Dermis microvascular lymphatic vessel endothelial cell (primary cell): ENCODE results near the gene KIRREL3. TPM values are rescaled to one million over a fixed set of nuclear protein-coding genes. Genes with fewer than 3 reads are reported as not detected.
A peak's percentile ranks its signal among the peaks of the same experiment; 100 is the strongest.

ENCODE experiments used
- DNase-seq, 2 donors: peaks; one replicate each; pipeline versions ENCODE4 v3.0.0 to v3.0.0-alpha.2; 2010; ENCODE audit warnings: low read depth in 2 of 2
- total RNA-seq: library from RNA; depleted of rRNA; stranded (reverse); fragments of >200 nt; gene quantifications from 2 replicates; pipeline ENCODE4 v1.2.1, GENCODE V29; 2014

The KIRREL3 gene
- total RNA-seq, 1 donor from 2014 or later: not detected

DNA sequence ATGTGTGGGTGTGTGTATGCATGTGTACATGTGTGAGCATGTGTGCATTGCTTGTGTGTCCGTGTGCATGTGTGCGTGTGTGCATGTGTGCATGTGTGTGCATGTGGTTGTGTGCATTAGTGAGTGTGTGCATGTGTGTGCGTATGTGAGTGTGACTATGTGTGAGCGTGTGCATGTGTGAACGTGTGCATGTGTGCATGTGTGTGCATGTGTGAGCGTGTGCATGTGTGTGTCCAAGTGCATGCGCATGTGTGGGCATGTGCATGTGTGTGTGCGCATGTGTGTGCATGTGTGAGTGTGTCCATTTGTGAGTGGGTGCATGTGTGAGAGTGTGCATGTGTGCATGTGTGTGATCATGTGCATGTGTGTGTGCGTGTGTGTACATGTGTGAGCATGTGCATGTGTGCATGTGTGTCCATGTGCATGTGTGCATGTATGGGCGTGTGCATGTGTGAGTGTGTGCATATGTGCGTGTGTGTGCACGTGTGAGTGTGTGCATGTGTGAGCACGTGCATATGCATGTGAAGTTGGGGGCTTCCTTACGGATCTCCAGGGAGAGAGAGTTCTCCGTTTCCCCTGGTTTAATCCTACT, 549.3 kb downstream of the KIRREL3 start:
- DNase-seq: no peak

DNA sequence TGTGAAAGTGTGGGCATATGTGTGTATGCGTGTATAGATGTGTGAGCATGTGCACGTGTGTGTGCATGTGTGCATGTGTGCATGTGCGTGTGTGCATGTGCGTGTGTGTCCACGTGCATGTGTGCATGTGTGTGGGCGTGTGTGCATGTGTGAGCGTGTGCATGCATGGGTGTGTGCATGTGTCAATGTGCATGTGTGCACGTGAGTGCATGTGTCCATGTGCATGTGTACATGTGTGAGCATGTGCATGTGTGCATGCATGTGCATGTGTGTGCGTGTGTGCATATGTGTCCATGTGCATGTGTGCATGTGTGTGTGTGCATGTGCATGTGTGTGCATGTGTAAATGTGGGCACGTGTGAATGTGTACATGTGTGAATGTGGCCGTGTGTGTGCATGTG, 549.8 kb downstream of the KIRREL3 start:
- no peak for DNase-seq

DNA sequence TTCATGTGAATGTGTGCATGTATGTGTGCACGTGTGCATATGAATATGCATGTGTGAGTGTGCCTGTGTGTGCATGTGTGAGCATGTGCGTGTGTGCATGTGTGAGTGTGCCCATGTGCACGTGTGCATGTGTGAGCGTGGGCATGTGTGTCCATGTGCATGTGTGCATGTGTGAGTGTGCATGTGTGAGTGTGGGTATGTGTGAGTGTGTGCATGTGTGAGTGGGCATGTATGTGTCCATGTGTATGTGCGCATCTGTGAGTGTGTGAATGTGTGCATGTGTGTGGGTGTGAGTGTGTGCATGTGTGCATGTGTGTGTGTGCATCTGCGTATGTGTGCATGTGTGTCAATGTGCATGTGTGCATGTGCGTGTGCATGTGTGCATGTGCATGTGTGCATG, 550.4 kb downstream of the KIRREL3 start:
- no peak for DNase-seq

DNA sequence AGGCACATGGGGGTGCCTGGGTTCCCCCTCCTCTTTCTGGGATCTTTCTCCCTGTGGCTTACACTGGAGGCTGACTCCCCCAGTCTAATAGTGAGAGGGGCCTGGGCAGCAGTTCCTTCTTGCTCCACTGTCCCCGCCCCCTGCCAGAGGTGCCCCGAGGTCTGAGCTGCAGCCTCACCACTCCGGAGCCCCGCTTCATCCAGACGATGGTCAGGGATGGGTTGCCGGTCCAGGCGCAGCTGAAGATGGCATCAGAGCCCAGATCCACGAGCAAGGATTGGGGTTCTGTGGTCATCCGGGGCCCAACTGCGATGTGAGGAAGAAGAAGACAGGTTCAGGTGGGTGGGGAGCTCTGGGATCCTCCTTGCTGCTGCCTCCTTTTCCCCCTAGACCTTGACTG, 554.0 kb downstream of the KIRREL3 start:
- DNase-seq: no peak

DNA sequence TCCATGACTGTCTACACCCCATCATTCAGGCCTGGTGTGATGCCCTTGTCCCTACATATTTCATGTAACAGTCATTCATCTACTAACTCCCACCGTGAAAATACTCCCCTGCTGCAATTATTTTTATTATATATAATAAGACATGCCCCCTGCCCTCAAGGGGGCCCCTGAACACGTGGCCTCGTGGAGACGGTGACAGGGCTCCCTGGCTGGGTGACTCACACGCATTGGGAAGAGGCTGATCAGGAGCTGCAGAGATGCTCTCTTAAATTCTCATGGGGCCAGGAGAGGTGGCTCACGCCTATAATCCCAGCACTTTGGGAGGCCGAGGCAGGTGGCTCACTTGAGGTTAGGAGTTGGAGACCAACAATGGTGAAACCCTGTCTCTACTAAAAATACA, 556.5 kb downstream of the KIRREL3 start:
- no peak for DNase-seq

DNA sequence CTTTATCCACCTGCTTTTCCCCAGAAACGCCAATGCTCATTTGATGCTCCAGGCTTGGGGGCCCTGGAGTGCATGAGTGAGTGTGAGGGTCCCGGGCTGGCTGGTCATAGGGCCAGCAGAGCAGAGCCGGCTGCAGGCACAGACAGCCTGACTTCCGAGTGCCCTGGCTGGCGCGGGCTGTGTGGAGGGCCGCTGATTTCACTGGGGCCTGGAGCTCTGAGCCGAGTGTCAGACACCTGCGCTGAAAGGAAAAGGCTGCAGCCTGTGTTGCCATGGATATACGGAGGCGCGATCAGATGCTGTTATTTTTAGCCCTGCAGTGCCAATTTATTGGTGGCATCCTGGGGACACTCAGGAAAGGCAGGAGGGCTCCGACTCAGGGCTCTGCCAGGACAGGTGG, 557.5 kb downstream of the KIRREL3 start:
- no peak for DNase-seq

DNA sequence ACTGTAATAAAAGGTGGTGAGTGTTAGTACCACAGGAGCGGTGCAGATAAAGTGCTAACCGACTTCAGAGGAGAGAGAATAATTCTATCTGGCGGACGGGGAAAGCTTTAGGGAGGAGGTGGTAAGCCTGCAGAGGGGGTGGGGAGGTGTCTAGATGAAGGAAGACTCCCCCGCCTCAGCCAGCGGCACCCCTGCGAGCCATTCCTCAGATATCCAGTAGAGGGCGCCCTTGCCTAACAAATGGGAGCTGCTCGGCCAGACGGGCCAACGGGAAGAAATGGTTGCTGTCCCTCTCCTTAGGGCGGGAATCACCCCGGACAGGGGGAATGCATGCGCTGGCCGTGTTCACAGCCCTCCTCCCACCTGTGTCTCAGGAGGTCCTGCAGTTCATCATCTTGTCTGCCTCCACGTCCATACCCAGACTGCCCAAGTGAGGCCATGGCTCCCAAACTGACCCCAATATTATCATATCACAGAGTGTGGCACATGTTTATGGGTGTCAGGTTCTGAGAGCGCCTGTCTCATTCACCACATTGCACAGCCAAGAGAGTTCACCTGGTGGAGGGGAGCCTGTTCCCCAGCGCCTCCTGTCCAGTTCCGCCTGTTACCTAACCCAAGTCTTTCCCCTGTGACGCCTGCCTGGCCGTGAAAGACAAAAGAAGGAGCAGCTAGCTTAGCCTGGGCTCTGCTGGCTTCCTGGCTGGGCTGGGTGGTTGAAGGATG, 559.6 kb downstream of the KIRREL3 start:
- DNase-seq: peak; percentile 29 to 69

DNA sequence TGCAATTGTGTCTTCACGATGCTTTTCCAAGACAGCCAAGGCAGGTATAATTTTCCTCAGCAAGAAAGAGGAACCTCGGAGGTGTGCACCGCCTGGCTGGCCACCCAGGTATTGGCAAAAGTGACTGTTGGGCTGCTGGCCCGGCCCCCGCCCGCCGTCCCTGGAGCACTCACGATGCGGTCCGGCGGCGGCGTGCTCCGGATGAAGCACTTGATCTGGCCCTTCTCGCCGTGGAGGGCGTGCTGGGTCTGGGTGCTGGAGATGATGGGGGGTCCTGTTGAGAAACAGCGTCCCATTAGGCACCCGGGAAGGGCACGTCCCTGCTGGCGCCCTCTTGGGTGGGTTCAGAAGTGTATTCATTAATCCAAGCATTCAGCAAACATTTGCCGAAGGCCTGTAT, 560.3 kb downstream of the KIRREL3 start:
- DNase-seq: no peak

DNA sequence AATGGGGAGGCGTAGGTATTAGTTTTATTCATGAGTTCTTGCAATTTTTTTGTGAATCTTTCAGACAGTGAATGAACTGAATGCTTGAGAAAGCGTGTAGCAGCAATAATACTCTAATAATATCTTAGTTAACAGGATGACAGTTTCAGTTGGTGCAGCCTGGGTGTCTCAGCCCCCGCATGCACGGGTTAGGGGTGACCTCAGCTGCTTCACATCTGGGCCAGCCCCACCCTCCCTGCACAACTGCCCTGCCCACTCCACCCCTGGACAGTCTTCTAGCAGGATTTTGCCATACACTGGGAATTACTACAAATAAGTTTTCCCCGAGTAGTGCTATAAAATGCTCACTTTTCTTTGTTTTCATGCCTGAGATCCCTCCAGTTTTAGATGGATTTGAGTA, 561.9 kb downstream of the KIRREL3 start:
- no peak for DNase-seq

DNA sequence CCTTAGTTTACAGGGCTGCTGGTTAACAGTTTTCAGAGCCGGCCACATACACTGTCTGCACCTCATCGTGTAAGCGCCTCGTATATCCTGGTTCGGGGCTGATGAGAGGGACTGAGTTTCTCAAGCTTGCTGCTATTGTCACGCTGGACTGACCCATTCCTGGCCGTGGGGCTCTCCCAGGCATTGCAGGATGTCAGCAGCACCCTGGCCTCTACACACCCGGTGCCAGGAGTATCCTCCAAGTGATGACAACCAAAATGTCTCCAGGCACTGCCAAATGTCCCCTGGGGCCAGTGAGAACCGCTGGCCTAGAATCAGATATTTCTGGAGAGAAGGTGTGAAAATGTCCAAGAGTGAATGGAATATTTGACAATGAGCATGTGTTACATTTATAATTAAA, 562.3 kb downstream of the KIRREL3 start:
- DNase-seq: no peak

DNA sequence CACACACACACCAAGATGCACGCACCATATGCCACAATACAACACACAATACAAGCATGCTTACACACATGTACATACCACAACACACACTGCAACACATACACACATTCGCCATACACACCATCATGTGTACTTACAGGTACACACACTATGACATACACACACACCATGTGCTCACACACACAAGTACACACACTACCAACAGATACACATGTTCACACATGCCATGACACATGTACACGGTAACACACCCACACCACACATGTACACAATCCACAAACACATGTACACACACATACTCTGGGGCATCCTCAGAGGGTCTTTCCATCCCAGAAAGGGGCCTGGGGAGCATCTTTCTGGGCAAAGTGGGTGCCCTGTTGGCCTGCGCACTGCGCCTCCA, 562.8 kb downstream of the KIRREL3 start:
- no peak for DNase-seq

DNA sequence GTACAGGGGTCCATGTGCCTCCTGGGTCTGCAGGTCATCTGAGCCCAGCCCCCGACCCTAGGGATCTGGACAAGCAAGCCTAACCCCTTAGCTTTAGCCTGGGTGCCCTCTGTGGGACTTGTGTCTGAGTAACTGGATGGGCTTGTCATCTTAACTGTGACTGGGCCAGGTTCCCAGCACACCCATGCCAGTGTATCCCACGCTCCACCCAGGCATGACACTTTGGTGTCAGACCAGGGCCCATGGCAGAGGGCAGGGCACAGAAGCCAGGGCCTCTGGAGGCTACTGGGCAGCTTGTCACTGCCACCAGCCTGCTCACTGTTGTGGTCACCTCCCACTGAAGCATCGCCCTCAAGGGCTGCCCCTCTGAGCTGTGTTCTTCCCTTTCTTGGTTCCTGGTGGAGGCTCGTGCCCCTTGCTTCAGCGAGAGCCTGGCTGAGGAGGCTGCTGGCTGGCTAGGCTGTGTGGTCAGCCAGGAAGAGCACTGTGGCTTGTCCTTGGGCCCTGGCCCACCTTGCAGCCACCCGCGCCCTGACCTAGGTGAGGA, 564.3 kb downstream of the KIRREL3 start:
- DNase-seq: no peak

DNA sequence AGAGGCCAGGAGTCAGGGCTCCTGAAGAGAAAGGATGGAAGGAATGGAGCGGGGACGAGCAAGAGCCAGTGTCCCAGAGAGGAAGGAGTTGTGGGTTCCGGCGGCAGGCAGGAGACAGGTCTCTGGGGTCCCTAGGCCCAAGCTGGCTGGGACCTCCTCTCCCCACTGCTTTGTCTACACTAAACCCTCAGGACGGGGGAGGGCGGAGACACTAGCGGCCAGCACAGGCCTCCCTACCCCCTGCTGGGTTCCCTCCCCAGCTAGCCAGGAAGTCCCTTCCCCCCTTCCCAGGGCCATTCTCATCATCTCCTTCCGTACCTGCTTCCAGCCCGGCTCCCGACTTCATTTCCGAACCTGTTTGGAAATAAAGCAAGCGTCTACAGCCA, 565.6 kb downstream of the KIRREL3 start:
- no peak for DNase-seq

DNA sequence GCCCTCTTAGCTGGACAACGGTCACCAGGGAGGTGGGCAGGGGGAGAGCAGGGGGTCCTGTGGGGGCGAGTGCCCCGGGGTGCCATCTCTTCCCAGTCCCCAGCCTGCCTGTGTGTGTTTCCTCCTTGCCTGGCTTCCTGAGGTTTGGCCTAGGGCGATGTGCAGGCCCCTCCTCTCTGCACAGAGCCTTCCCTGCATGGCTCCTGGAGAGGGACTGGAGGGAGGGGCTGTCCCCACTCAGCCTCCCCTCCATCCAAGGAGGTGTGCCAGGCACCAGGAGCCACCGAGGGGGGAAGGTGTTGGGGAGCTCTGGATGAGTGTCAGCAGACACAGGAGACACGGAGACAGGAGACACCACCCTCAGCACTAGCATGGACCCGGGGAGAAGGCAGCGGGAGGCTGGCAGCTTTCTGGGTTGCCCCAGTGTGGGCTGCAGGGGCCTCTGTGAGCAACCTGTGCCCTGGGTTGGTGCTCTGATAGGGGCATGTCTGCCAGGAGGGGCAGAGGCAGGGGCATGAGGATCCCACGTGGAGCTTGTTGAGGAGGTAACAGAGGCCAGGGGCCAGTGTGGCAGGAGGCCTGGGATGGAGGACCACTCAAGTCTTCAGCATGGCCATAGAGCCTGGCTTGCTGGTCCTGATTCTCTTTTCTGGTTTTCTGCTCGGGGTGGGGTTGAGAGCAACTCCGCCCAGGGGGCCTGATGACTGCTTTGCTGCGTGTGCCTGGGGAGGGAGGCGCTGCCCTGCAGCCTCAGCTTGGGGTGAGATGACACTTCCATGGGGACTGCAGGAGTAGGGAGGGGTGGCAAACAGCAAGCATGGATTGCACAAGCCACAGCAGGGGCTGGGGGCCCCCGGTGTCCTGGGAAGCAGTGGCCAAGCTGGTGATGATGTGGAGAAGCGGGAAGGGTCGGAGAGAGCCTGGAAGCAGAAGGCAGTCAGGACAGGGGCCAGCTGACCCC, 566.3 kb downstream of the KIRREL3 start:
- DNase-seq: no peak

DNA sequence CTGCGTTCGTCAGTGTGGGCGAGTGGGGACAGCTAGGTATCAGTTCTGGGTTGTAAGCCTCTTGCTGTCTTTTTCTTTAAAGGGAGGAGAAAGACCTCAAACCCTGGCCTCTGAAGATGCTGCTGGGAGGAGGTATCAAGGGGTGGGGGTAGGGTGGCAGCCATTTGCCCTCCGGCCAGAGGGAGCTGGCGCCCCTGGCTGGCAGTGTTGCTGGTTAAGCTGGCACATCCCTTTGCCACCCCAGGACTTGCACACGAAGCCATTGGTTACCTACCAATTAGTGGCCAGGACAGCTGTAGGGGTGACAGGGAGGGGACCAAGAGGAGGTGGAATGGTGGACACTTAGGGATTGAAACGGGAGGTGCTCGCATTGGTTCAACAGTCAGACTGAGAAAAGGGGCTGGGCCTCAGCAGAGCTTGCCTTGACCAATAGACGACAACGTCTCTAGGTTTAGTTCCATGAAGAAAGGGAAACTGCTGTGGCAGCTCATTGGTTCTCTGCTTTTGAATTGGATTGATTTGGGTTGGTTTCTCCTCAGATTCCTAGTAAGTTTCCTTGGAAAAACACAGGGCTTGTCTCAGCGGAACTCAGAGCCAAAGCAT, 567.2 kb downstream of the KIRREL3 start:
- DNase-seq: no peak

DNA sequence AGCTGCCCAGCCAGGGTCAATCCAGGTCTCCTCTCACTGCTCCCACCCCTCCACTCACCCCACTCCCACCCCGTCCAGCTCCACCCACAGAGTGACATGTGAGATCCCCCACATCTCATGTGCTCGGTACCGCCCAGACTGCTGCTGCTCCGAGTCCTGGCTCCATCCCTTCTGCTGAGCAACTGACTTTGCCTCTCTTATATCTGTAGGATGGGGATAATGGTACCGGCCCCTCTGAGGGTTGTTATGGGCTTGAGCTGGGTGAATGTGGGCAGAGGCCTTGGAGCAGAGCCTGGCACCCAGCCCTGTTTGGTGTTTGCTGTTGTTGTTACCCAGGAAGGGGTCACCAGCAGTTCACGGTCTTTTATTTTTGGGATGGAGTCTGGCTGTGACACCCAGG, 568.0 kb downstream of the KIRREL3 start:
- DNase-seq: no peak

DNA sequence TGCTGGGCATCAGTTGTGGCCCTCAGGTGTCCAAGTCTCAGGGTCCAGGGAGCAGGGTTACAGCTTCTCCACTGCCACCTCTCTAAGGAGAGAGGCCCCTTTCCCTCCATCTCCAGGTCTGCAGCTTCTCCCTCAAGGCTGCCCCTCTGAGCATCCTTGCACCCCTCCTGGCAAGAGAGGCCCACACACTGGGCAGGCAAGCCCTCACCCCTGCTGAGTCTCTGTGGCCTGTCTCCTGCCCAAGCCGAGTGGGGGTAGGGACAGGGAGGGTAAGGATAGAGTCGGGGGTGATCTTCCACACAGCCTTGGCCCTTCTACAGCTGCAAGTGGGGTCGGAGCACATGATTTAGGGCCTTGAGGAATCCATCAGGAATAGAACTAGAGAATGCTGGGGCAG, 568.5 kb downstream of the KIRREL3 start:
- DNase-seq: no peak

DNA sequence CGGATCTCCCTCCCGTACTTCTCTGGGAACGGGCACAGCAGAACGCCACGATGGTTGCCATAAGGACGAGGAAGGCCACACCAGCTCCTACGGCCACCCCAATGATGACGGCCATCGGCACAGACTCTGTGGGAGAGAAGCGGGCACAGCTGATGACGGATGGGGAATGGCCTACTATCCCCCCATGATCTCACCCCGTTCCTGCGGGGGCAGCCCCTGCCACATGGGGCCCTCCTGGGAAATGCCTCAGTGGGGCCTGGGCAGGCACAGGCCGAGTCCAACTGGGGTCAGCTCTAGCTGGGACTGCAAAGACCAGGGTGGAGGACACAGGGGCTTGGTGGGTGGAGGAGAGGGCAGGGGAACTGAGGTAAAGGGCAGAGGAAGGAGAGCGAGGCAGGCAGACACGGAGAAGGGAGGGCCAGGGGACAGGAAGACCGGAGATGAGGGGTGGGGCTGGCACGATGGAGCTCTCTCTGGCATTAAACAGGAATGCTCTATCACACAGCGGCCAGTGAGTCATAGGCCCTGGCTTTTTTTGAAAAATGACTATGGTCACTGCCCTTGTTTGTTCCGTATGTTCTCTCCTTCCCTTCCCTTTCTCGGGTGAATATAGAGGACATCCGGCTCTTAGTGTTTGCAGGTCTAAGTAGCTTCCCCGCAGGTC, 569.0 kb downstream of the KIRREL3 start:
- peak; percentile 43 to 79 for DNase-seq

DNA sequence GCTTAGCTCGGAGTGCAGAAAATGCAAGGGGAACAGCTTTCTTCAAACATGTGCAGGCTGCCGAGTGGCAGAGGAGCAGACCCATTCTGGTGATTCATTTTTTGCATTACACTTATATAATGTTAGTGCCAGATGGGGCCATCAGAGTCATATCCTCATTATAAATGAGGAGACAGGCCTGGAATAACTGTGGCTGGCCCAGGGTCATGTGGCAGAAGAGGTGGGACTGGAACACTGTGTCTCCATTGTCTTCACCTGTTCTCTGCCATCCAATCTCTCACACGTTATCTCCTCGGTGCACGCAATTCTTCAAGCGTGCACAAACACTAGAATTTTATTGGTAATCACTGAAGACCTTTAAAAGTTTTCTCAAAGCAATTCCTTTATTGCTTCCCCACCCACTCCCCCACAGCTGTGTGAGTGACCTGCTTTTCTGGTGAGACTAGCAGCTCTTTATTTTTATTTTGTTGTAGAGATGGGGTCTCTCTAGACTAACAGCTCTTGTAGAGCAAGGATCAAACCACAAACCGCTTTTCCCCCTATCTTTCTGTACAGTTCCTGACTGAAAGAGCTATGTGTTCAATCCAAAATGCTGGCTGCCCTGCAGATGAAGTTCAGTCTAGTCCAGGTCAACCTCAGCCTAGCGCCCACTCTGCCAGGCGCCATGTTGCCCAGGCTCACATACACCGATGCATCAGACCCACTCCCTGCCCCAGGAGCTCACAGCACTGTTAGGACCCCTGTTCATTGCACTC, 569.8 kb downstream of the KIRREL3 start:
- DNase-seq: peak in 1 of 2 donors; percentile 12
